GM10248 (cell line): ENCODE measurements around the gene CFLAR.

Experiments
- CTCF ChIA-PET: fragments of 300-600 bp; sonication (Branson Sonifier 250); formaldehyde crosslinking; extraction: SDS; loops from one replicate; lab custom pipeline; 2021; ENCODE audit warnings: antibody characterized with exemption; lab: Yijun Ruan, JAX
- POLR2A ChIA-PET: fragments of 350-650 bp; sonication (Branson Sonifier 250); formaldehyde crosslinking; extraction: SDS; loops from one replicate; lab custom pipeline; 2020; ENCODE audit warnings: antibody characterized with exemption; lab: Yijun Ruan, JAX
- DNase-seq: peaks from one replicate; pipeline ENCODE4 v3.0.0; 2012; ENCODE audit errors: extremely low spot score
- TF ChIP-seq, protein P1 (sequence below): IDR thresholded peaks from 2 replicates; pipeline ENCODE4 v1.5.1; 2012; ENCODE audit warnings: mild to moderate bottlenecking, low read depth; ENCODE audit errors: extremely low read depth, missing control alignments, control extremely low read depth

The CFLAR gene

DNA sequence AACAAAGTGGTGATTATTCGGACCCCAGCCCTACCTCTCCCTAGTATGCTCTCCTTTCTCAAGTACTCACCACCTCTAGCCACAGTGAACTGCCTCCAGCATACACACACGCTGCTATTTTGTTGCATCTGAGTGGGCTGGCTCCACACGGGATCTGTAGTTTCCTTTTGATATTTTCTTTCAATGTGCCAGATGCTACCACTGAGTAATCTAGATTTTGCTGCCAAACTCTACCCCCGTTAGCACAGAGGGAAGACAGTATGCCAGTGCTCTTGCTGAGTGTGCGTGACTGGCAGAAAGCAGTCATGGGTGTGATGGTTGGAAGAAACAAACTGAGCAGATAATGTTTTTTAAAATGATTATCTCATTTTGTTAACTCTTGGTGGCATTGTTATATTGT is 11.6 kb downstream of the CFLAR start:
- ChIA-PET CTCF (interaction anchor here (1.0 to 1.7 kb wide), 3 partner anchors 25 to 222 kb away, joined by 3 to 6 read pairs (median 3); no protein-coding TSS in a partner anchor), POLR2A (interaction anchor here (1.3 kb wide), 1 partner anchor 10 kb away, joined by 6 read pairs; no protein-coding TSS in a partner anchor)
- DNase-seq, result no peak
- TF ChIP-seq, protein P1, sequence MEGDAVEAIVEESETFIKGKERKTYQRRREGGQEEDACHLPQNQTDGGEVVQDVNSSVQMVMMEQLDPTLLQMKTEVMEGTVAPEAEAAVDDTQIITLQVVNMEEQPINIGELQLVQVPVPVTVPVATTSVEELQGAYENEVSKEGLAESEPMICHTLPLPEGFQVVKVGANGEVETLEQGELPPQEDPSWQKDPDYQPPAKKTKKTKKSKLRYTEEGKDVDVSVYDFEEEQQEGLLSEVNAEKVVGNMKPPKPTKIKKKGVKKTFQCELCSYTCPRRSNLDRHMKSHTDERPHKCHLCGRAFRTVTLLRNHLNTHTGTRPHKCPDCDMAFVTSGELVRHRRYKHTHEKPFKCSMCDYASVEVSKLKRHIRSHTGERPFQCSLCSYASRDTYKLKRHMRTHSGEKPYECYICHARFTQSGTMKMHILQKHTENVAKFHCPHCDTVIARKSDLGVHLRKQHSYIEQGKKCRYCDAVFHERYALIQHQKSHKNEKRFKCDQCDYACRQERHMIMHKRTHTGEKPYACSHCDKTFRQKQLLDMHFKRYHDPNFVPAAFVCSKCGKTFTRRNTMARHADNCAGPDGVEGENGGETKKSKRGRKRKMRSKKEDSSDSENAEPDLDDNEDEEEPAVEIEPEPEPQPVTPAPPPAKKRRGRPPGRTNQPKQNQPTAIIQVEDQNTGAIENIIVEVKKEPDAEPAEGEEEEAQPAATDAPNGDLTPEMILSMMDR, result no peak

DNA sequence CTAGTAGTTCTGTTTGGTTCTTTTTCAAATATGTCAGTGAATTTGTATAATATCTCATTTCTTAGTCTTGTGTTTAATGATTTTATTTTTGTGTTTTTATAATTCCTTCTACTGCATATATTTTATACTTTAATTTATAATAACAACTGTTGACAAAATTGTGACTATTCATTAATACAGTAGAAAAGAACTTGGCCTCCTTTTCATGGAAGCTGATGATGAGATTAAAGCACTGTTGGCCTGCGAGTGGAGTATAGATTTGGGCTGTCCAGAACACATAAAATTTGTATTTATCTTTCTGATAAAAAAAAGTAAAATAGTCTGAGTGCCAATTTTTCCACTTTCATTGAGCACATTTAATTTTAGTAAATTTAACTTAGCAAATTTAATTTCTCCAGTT is 12.1 kb downstream of the CFLAR start:
- POLR2A ChIA-PET, result interaction anchor here (1.3 kb wide), 1 partner anchor 10 kb away, joined by 3 read pairs; no protein-coding TSS in a partner anchor
- DNase-seq, result no peak
- CTCF ChIA-PET, result interaction anchor here (0.8 to 1.6 kb wide), 6 partner anchors 7 to 223 kb away, joined by 3 to 5 read pairs (median 4); no protein-coding TSS in a partner anchor
- TF ChIP-seq, protein P1, result no peak

DNA sequence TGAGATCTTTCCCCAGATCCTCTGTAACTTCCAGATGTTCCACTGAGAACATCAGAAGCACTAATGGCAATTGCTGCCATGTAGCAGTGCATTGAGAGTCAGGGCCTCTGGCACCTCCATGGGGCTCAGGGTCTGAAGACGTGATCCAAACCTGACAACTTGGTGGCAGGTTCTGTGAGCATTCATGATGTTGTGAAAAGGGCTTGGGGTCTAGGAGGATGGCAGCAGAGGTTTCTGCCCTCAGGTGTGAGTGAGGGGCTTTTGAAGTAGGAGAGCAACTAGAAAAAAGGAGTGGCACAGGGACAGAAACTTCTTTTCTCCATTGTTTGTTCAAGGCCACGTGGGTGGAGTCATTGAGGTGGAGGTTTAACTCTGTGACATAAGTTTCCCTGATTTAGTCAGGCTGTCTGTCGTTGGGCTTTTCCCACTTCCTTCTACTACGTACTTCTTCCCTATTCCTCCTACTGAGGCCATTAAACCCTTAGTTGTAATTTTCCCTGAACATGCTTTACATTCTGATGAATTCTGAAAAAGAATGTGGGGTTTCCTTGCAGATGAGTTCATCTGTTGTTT is 13.1 kb downstream of the CFLAR start:
- DNase-seq, result no peak
- POLR2A ChIA-PET, result interaction anchor here (0.5 to 1.3 kb wide), 2 partner anchors 9 to 126 kb away, joined by 3 to 11 read pairs; no protein-coding TSS in a partner anchor
- TF ChIP-seq, protein P1, result no peak
- CTCF ChIA-PET, result interaction anchor here (0.8 to 4.0 kb wide), 9 partner anchors 8 to 48 kb away, joined by 3 to 20 read pairs (median 4); no protein-coding TSS in a partner anchor

DNA sequence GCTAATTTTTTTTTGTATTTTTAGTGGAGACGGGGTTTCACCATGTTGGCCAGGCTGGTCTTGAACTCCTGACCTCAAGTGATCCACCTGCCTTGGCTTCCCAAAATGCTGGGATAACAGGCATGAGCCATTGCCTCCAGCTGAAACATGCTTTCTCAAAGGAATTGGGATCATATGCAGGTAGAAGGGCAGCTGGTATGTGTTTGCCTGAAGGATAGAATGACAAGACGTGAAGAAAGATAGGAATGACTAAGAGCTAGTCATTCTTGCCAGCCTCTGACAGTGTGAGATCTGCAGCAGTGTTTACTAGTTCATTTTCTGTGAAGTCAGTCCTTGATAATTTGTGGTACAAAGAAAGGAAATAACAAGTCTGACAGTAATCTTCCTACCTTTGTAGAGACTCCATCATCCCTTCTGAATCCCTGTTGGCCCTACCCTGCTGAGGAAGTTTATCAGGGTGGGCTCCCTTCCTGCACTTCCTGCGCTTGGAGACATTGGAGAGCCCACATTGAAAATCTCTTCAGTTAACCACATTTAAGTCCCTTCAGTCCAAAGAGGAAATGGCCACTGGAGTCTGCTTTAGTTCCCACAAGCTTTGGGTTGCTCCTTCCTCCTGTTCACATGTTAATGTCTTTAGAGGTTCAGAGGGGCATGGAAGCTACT is 14.7 kb downstream of the CFLAR start:
- CTCF ChIA-PET, result interaction anchor here (0.9 to 4.0 kb wide), 4 partner anchors 8 to 61 kb away, joined by 3 to 20 read pairs (median 4); no protein-coding TSS in a partner anchor
- POLR2A ChIA-PET, result interaction anchor here (0.6 to 1.6 kb wide), 6 partner anchors 13 to 62 kb away, joined by 3 to 7 read pairs (median 4); no protein-coding TSS in a partner anchor
- TF ChIP-seq, protein P1, result no peak
- no peak for DNase-seq

DNA sequence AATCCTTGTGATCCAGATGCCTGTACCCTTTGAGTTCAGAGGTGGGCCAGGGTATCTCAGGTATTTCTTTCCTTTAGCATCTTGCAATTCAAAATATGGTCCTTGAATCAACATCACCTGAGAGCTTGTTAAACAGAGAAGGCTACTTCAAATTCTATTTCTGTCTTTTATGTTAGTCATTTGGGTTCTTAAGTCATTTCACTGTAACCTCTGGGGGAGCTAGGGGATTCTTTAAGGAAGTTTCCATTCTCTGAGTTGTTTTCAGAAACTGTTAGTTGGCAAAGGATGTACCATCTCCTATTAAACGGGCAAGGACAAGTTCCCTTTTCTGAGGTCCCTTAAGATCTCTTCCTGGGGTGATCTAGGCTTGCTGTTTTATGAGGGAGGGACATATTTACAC is 16.6 kb downstream of the CFLAR start:
- CTCF ChIA-PET, result interaction anchor here (1.2 to 4.0 kb wide), 9 partner anchors 10 to 100 kb away, joined by 3 to 20 read pairs (median 6); no protein-coding TSS in a partner anchor
- TF ChIP-seq, protein P1, result no peak
- POLR2A ChIA-PET, result interaction anchor here (0.8 kb wide), 1 partner anchor 16 kb away, joined by 3 read pairs; no protein-coding TSS in a partner anchor
- DNase-seq, result no peak

DNA sequence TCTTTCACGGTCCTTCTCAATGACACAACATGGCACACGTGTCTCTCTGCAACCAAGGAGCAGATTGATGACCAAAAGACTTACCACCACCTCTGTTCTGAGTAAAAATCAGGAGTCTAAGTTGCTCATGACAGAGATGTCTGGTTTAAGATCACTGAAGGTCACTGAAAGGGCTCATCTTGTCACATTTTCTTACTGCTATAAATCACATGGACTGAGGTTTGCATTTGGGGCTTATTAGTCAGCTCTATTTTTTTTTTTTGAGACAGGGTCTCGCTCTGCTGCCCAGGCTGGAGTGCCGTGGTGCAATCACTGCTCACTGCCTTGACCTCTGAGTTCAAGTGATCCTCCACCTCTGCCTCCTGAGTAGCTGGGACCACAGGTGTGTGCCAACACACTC is 19.4 kb downstream of the CFLAR start:
- CTCF ChIA-PET, result interaction anchor here (1.4 kb wide), 1 partner anchor 13 kb away, joined by 3 read pairs; no protein-coding TSS in a partner anchor
- POLR2A ChIA-PET, result interaction anchor here (0.7 to 2.7 kb wide), 3 partner anchors 10 to 18 kb away, joined by 3 to 10 read pairs (median 3); no protein-coding TSS in a partner anchor
- TF ChIP-seq, protein P1, result no peak
- DNase-seq, result no peak
